GM18526 (cell line): ENCODE data around the gene NT5C3B.

ENCODE experiments used
- POLR2A ChIP-seq: IDR thresholded peaks from 3 replicates; pipeline ENCODE4 v1.6.1; 2011; ENCODE audit not compliant: insufficient read length; ENCODE audit errors: extremely low read depth

NT5C3B gene

GRCh38 chr17:41849251-41849990 is 13.4 kb upstream of the NT5C3B start:
- no peak for TF ChIP-seq POLR2A

DNA sequence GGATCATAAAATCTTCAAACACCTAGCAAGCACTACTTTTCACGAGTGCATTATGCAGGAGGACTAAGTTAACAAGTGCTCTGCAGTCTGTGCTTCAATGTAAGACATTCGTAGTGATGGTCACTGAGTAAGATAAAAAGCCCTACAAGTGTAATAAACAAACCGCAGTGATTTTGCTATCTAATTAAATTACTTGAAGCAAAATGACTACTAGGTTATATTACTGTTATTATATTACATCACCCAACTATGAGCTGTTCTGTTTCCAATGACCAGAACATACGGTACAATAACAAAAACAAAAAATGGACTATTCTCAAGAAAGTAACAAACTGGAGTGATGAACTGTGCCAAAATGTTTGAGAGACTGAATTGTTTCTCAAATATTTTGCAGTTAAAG is 12.8 kb upstream of the NT5C3B start:
- TF ChIP-seq POLR2A = no peak

DNA sequence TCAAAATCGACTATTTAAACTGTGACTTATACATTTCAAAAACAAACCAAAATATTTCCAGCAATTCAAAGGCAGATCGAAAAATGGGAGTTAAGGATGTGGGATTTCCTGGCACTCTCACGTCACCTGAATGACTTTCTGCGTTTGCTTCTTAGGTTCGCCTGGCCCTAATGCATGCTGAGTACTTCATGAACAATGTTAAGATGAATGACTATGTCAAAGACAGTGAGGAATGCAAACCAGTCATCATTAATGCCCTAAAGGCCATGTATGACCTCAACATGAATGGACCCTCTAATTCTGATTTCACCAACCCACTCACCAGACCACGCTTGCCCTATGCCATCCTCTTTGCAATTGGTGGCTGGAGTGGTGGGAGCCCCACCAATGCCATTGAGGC is 8.9 kb upstream of the NT5C3B start:
- TF ChIP-seq POLR2A = no peak

DNA sequence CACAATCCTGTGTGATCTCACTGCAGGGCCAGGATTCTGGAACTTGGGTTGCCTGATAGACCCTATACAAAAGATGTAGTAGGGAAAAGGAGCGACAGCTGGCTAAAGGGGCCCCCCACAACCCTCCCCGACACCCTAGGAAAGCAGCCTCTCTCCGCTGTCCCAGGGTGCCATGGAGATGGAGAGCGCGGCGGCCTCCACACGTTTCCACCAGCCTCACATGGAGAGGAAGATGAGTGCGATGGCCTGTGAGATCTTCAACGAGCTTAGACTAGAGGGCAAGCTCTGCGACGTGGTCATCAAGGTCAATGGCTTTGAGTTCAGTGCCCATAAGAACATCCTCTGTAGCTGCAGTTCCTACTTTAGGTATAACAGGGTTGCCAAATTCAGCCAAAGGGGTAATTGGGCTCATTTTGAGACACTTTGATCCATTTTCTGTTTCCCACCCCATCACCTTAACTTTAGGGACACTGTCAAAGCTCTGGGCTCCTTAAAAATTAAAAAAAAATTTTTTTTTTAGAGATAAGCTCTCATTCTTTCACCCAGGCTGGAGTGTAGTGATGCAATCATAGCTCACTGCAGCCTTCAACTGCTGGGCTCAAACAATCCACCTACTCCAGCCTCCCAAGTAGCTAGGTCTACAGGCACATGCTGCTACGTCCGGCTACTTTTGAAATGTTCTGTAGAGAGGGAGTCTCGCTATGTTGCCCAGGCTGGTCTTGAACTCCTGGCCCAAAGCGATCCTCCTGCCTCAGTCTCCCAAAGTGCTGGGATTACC is 1.9 kb upstream of the NT5C3B start, which contains the start of gene KLHL10:
TSS of gene KLHL10 (plus strand) at position 65 of the 778 bp plus-strand sequence. CDS start at position 173, 108 bp downstream.
- TF ChIP-seq POLR2A = no peak

DNA sequence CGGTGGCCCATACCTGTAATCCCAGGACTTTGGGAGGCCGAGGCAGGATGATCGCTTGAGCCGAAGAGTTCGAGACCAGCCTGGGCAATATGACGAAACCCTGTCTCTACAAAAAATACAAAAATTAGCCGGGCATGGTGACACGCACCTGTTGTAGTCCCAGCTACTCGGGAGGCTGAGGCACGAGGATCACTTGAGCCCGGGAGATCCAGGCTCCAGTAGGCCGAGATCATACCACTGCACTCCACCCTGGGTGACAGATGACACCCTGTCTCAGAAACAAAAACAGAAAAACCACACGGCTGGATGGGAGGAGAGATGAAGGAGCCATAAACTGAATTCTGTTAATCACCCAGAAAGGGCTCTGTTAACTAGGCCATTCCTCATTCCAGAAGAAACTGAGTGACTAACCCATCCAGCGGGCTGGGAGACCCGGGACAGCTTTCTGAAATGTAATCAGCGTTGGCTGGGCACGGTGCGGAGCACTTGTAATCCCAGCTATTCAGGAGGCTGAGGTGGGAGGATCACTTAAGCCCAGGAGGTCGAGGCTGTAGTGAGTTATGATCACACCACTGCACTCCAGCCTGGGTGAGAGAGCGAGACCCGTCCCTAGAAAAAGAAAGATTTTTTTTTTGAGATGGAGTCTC is 641 bp upstream of the NT5C3B start:
- no peak for TF ChIP-seq POLR2A

GRCh38 chr17:41835214-41835799 is 725 bp downstream of the NT5C3B start:
- TF ChIP-seq POLR2A = no peak

- no peak for TF ChIP-seq POLR2A
These were observed 10.7 kb downstream of the NT5C3B start for GRCh38 chr17:41825175-41825845.

DNA sequence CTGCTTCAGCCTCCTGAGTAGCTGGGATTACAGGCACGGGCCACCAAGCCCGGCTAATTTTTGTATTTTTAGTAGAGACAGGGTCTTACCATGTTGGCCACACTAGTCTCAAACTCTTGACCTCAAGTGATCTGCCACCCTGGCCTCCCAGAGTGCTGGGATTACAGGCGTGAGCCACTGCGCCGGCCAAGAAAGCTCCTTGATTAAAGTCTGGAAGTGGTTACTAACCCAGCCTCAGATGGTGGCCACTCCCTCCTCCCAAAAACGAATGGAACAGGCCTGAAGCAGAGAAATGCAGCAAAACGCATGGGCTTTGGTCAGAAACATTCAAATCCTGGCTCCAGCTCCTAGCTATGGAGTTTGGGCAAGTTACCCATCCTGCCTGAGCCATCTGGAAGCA is 11.9 kb downstream of the NT5C3B start:
- no peak for TF ChIP-seq POLR2A

GRCh38 chr17:41823580-41823979 is 12.5 kb downstream of the NT5C3B start:
- TF ChIP-seq POLR2A = no peak

DNA sequence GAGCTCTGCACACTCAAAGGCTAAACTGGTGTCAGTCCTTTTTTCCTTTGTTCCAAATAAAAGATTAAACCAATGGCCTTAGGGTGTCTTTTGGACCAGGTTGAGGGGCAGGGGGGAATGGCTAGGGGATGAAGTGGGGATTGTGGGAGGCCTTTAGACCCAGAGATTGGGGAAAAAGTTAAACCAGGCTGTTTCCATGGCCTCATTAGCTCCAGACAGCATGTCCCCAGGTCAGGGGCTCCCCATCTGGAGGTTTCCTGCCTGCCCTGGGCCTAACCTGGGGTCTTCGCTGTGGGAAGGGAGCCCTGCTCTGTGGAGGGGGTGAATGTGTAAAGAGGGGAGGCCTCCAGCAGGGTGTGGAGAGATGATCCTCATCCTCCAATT is 12.9 kb downstream of the NT5C3B start:
- TF ChIP-seq POLR2A = no peak

DNA sequence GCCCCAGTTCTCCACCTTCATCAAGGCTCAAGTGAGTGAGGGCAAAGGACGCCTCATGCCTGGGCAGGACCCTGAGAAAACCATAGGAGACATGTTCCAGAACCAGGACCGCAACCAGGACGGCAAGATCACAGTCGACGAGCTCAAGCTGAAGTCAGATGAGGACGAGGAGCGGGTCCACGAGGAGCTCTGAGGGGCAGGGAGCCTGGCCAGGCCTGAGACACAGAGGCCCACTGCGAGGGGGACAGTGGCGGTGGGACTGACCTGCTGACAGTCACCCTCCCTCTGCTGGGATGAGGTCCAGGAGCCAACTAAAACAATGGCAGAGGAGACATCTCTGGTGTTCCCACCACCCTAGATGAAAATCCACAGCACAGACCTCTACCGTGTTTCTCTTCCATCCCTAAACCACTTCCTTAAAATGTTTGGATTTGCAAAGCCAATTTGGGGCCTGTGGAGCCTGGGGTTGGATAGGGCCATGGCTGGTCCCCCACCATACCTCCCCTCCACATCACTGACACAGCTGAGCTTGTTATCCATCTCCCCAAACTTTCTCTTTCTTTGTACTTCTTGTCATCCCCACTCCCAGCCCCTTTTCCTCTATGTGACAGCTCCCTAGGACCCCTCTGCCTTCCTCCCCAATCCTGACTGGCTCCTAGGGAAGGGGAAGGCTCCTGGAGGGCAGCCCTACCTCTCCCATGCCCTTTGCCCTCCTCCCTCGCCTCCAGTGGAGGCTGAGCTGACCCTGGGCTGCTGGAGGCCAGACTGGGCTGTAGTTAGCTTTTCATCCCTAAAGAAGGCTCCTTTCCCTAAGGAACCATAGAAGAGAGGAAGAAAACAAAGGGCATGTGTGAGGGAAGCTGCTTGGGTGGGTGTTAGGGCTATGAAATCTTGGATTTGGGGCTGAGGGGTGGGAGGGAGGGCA is 13.6 kb downstream of the NT5C3B start:
- TF ChIP-seq POLR2A = no peak

DNA sequence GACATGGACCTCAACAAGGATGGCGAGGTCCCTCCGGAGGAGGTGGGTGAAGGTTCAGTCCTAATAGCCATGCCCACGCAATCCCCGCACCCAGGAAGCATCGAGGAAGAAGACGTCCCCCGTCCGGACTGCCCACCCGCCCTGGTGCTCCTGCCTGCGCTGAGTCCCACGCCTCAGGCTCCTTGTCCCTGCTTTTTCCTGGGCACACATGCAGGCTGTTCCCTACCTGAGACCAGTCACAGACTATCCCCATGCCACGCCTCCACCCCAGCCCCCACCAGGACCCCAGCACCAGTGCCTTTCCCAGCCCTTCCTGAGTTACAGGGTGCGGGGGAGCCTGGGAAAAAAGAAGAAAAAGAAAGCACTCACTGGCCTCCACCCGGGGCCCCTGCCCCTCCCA is 14.3 kb downstream of the NT5C3B start:
- TF ChIP-seq POLR2A = no peak

- TF ChIP-seq POLR2A = no peak
These were observed 18.0 kb downstream of the NT5C3B start for GRCh38 chr17:41818024-41818423.
